GM23248 (cell line): Measurements from ENCODE around the gene ID1.

Experiments used
- EZH2 ChIP-seq: fragments of 200-600 bp; sonication (generic); IDR thresholded peaks from 2 replicates; pipeline ENCODE4 v1.6.1; 2018; ENCODE audit warnings: antibody characterized with exemption, mild to moderate bottlenecking; ENCODE audit not compliant: insufficient read depth, poor library complexity, severe bottlenecking
- EZH2phosphoT487 ChIP-seq: fragments of 200-600 bp; sonication (generic); IDR thresholded peaks from 2 replicates; pipeline ENCODE4 v1.6.1; 2018; ENCODE audit warnings: antibody characterized with exemption, moderate library complexity, mild to moderate bottlenecking, low read depth; ENCODE audit not compliant: insufficient read depth

GRCh38 chr20:31576751-31577150 is 28.3 kb upstream of the ID1 start:
- TF ChIP-seq EZH2phosphoT487 (no peak), EZH2 (no peak)
